Measurements from ENCODE around the gene CD27. TPM values are rescaled to one million over a fixed set of nuclear protein-coding genes. Genes with fewer than 3 reads are reported as not detected.

The CD27 gene
- total RNA-seq, 1 donor from 2014 or later, result not detected

DNA sequence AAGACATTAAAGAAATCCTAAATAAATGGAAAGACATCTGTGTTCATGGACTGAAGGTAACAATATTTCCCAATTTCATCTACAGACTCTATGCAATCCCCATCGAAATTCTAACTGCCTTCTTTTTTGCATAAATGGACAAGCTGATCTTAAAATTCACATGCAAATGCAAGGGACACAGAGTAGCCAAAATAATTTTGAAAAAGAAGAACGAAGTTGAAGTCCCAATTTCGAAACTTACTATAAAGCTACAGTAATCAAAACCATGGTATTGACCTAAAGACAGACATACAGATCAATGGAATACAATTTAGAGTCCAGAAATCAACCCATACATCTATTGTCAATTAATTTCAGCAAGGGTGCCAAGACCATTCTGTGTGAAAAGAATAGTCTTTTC lies 16.4 kb upstream of the CD27 start:
- H3K27ac ChIP-seq, result no peak overlapping the region
- H3K27me3 ChIP-seq, result no peaks in the 10 kb centered on the region
- intact Hi-C loops (cut with DNase I), result no loop called here
- no peak overlapping the region for H3K4me3 ChIP-seq
- DNase-seq (ENCODE audit: low spot score in 2 of 2), result no peak
- H3K4me1 ChIP-seq, result peaks cover 0 to 18% of the 10 kb centered on the region in 2 donors
- TF ChIP-seq, protein P1, sequence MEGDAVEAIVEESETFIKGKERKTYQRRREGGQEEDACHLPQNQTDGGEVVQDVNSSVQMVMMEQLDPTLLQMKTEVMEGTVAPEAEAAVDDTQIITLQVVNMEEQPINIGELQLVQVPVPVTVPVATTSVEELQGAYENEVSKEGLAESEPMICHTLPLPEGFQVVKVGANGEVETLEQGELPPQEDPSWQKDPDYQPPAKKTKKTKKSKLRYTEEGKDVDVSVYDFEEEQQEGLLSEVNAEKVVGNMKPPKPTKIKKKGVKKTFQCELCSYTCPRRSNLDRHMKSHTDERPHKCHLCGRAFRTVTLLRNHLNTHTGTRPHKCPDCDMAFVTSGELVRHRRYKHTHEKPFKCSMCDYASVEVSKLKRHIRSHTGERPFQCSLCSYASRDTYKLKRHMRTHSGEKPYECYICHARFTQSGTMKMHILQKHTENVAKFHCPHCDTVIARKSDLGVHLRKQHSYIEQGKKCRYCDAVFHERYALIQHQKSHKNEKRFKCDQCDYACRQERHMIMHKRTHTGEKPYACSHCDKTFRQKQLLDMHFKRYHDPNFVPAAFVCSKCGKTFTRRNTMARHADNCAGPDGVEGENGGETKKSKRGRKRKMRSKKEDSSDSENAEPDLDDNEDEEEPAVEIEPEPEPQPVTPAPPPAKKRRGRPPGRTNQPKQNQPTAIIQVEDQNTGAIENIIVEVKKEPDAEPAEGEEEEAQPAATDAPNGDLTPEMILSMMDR (IDR thresholded peaks at IDR 0.05), result no peak
- H3K9me3 ChIP-seq, result no peaks in the 10 kb centered on the region
- no peaks in the 10 kb centered on the region for H3K36me3 ChIP-seq

DNA sequence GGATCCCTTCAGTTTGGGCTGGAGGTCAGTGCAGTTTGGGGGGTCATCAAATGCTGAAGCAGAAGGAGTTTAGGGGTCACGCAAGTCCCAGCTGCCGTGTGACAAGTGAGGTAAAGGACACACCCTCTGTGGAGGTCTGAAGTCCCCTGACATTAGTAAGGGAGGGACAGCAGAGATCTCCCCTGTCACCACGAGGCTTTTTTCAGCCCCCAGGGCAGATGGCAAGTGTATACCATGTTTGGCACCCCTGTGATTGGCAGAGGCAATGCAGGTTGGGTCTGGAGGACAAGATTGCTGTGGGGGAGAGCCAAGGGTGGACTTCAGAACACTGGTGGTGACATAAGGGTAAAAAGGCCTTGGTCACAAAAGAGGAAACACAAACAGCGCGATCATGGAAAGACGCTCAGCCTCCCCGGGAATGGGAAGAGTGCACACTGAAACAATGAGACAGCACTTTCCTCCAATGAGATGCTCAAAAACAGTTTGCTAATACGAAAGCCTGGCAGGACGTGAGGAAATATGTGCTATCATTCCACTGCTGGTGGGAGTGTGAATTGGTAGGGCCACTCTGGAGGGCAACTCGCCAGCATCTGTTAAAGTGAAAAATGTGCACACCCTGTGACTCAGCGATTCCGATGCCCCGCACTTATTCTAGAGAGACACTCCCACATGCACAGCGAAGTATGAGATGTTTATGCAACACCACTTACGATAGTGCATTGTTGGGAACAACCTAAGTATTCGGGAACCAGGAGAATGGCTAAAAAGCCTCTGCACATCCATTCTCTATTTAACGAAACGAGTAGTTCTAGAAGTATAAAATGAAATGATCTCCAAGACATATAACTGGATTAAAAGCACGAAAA lies 14.4 kb upstream of the CD27 start:
- intact Hi-C loops (cut with DNase I), result loop anchor here (2.0 kb wide), 1 partner anchor 40 kb away; the partner anchor contains the start of gene VAMP1

DNA sequence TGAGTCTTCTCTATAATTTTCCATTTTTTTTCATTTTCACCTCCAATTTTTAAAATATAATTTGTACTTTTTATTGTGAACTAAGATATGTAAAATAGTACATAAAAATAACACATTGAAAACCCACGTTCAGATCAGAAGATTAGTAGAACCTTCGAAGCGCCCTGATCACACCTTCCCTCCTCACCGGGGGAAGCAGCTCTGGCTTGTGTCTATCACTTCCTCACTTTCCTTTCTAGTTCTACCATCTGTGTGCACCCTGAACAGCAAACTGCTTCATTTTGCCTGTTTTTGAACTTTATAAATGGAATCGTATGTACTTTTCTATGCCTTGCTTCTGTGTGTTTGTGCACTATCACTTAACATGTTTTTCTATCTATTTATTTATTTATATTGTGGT lies 11.8 kb upstream of the CD27 start:
- Histone ChIP-seq H3K36me3 (no peaks in the 10 kb centered on the region), H3K9me3 (no peaks in the 10 kb centered on the region), H3K27me3 (no peaks in the 10 kb centered on the region), H3K4me1 (peaks cover 0 to 15% of the 10 kb centered on the region in 2 donors), H3K4me3 (no peak overlapping the region), H3K27ac (no peak overlapping the region)
- TF ChIP-seq, protein P1 (IDR thresholded peaks at IDR 0.05), result no peak
- intact Hi-C loops (cut with DNase I), result loop anchor here (1.0 kb wide), 1 partner anchor 18 kb away; no protein-coding TSS in a partner anchor
- peak in 1 of 2 donors; percentile 22 for DNase-seq (ENCODE audit: low spot score in 2 of 2)

More for the DNA sequence above, 14.4 kb upstream of the CD27 start:
- Histone ChIP-seq H3K4me1 (peaks cover 0 to 15% of the 10 kb centered on the region in 2 donors), H3K4me3 (peak overlapping the region; percentile 28 to 55), H3K27me3 (no peaks in the 10 kb centered on the region), H3K27ac (peak overlapping the region; percentile 82 to 91), H3K9me3 (no peaks in the 10 kb centered on the region), H3K36me3 (no peaks in the 10 kb centered on the region)
- TF ChIP-seq, protein P1 (IDR thresholded peaks at IDR 0.05), result no peak
- DNase-seq (ENCODE audit: low spot score in 2 of 2), result peak; percentile 46 to 97

- TF ChIP-seq, protein P1 (IDR thresholded peaks at IDR 0.05), result no peak
- Histone ChIP-seq H3K27me3 (no peaks in the 10 kb centered on the region), H3K27ac (no peak overlapping the region), H3K4me3 (no peak overlapping the region), H3K9me3 (no peaks in the 10 kb centered on the region), H3K4me1 (peaks cover 0 to 15% of the 10 kb centered on the region in 2 donors), H3K36me3 (peaks cover 0 to 2% of the 10 kb centered on the region in 2 donors)
- intact Hi-C loops (cut with DNase I), result no loop called here
- peak in 1 of 2 donors; percentile 61 for DNase-seq (ENCODE audit: low spot score in 2 of 2)
These were observed 10.3 kb upstream of the CD27 start for GRCh38 chr12:6434205-6435140.

- intact Hi-C loops (cut with DNase I), result no loop called here
- TF ChIP-seq, protein P1 (IDR thresholded peaks at IDR 0.05), result no peak
These were observed 8.6 kb upstream of the CD27 start for GRCh38 chr12:6435961-6436715.

More at GRCh38 chr12:6435961-6436715, 8.6 kb upstream of the CD27 start:
- no peaks in the 10 kb centered on the region for H3K27me3 ChIP-seq
- no peak overlapping the region for H3K4me3 ChIP-seq
- peak in 1 of 2 donors; percentile 22 for DNase-seq (ENCODE audit: low spot score in 2 of 2)
- no peak overlapping the region for H3K27ac ChIP-seq
- peaks cover 0 to 4% of the 10 kb centered on the region in 2 donors for H3K36me3 ChIP-seq
- H3K4me1 ChIP-seq, result peaks cover 0 to 4% of the 10 kb centered on the region in 2 donors
- H3K9me3 ChIP-seq, result no peaks in the 10 kb centered on the region
